Panc1 (cell line): ENCODE data around the gene OSBPL5. TPM values are rescaled to one million over a fixed set of nuclear protein-coding genes. Genes with fewer than 3 reads are reported as not detected.

Experiments
- ATAC-seq: fragments of 200-7000 bp; cut with Tn5 transposase; 2 replicates; pipeline ENCODE4 v1.9.1; 2020; ENCODE audit warnings: mild to moderate bottlenecking, moderate library complexity
- BruUV-seq: library from RNA; stranded (reverse); fragments of 400-500 nt; replicated peaks from 2 replicates; lab custom pipeline; 2021; lab: Mats Ljungman, UMichigan
- CTCF ChIA-PET: fragments of 300-600 bp; sonication (Branson Sonifier 250); formaldehyde crosslinking; loops from one replicate; lab custom pipeline; 2022; ENCODE audit warnings: antibody characterized with exemption; lab: Charles Lee
- POLR2A ChIA-PET: fragments of 300-600 bp; sonication (Branson Sonifier 250); formaldehyde crosslinking; loops from one replicate; lab custom pipeline; 2022; ENCODE audit warnings: antibody characterized with exemption; lab: Charles Lee
- DNase-seq: peaks from one replicate; pipeline ENCODE4 v3.0.0-alpha.2; 2010; ENCODE audit warnings: low read depth, low spot score
- H3K27ac ChIP-seq: 2 replicates; pipeline ENCODE4 v1.5.1; 2011; ENCODE audit warnings: mild to moderate bottlenecking, low read length, inconsistent platforms
- H3K27me3 ChIP-seq: fragments of 200-500 bp; sonication (Bioruptor generic); 2 replicates; pipeline ENCODE4 v1.6.0; 2014; ENCODE audit warnings: low read length, inconsistent platforms; ENCODE audit not compliant: control insufficient read depth, insufficient read depth
- H3K36me3 ChIP-seq: fragments of 200-500 bp; sonication (Bioruptor generic); 2 replicates; pipeline ENCODE4 v1.5.1; 2014; ENCODE audit warnings: inconsistent platforms, mild to moderate bottlenecking, low read length, moderate library complexity; ENCODE audit not compliant: control insufficient read depth, insufficient read depth
- H3K4me1 ChIP-seq: 2 replicates; pipeline ENCODE4 v1.5.1; 2011; ENCODE audit warnings: inconsistent platforms, mild to moderate bottlenecking, low read length, moderate library complexity; ENCODE audit not compliant: control insufficient read depth, insufficient read depth
- H3K4me3 ChIP-seq, 2 experiments: 2 replicates each; pipeline ENCODE4 v1.5.1; 2011 to 2012; ENCODE audit warnings: low read depth in 2 of 2, low read length in 2 of 2, mild to moderate bottlenecking in 2 of 2, inconsistent platforms in 1 of 2, moderate library complexity in 1 of 2
- H3K9me3 ChIP-seq: fragments of 200-500 bp; sonication (Bioruptor generic); 2 replicates; pipeline ENCODE4 v1.5.1; 2014; ENCODE audit warnings: low read depth, mild to moderate bottlenecking, inconsistent platforms, low read length, moderate library complexity; ENCODE audit not compliant: control insufficient read depth, insufficient read depth
- POLR2AphosphoS5 ChIP-seq: IDR thresholded peaks from 2 replicates; pipeline ENCODE4 v1.6.1; 2012; ENCODE audit warnings: mild to moderate bottlenecking, low read depth, low read length, moderate library complexity
- SIN3A ChIP-seq: IDR thresholded peaks from 2 replicates; pipeline ENCODE4 v1.6.1; 2012; ENCODE audit warnings: low read depth, mild to moderate bottlenecking, low read length, moderate library complexity, borderline replicate concordance; ENCODE audit not compliant: insufficient read depth
- TCF7L2 ChIP-seq: IDR thresholded peaks from 2 replicates; pipeline ENCODE4 v1.6.1; 2011; ENCODE audit warnings: mild to moderate bottlenecking, low read depth, low read length, inconsistent platforms
- in situ Hi-C: cut with HindIII; loops from 2 replicates; pipeline ENCODE4 v1.10.0; 2016; ENCODE audit warnings: low sequenced_read_pairs, low pct_unique_long_range_greater_than_20kb
- intact Hi-C: fragments of 100-400 bp; cut with micrococcal nuclease; formaldehyde crosslinking; loops from one replicate; pipeline ENCODE4 v1.10.0; 2022; ENCODE audit not compliant: unreplicated experiment
- total RNA-seq: library from RNA; stranded (reverse); gene quantifications from one replicate; pipeline ENCODE4 v1.2.1, GENCODE V29; 2021; ENCODE audit not compliant: unreplicated experiment
- TF ChIP-seq, protein P1 (sequence below): fragments of 450-650 bp; IDR thresholded peaks from 2 replicates; pipeline ENCODE4 v1.5.1; 2017; ENCODE audit warnings: mild to moderate bottlenecking
- TF ChIP-seq, protein P2 (sequence below), 2 experiments: IDR thresholded peaks; 2 replicates each; pipeline ENCODE4 v1.6.1; 2011 to 2012; ENCODE audit warnings: low read depth in 2 of 2, control low read depth in 1 of 2, low read length in 1 of 2, mild to moderate bottlenecking in 1 of 2, moderate library complexity in 1 of 2; ENCODE audit not compliant: insufficient read depth in 1 of 2

OSBPL5 gene
- total RNA-seq, 1 experiment from 2014 or later = 20.2 TPM

DNA sequence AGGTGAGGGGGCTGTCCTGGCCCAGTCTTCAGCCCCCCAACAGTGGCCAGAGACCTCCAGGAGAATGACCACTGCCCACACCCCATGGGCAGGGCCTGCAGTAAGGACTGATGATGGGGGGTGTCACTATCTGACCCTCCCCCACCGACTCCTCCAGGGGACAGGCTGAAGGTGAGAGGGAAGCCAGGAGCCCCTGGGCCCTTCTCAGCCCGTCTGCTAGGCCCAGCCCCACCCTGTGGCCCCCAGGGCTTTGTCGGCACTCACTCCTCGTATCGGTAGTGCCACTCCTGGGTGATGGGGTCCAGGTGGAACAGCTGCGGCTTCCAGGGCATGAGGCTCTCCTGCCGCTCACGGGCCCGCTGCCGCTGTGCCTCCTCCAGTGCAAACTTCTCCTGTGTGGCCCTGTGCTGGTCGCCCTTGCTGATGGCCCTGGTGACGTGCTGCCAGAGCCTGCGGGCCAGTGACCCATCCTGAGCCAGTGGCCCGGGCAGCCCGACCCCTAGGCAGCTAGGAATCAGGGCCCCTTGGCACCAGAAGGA lies 72.4 kb downstream of the OSBPL5 start:
- Histone ChIP-seq H3K9me3 (no peaks in the 10 kb centered on the region), H3K4me1 (peaks cover 31% of the 10 kb centered on the region), H3K36me3 (no peaks in the 10 kb centered on the region), H3K27ac (no peak overlapping the region), H3K27me3 (no peaks in the 10 kb centered on the region), H3K4me3 (no peak overlapping the region)
- in situ Hi-C loops (no loop called here), intact Hi-C loops (loop anchor here (10.0 kb wide), 1 partner anchor 158 kb away; no protein-coding TSS in a partner anchor)
- CTCF ChIA-PET = interaction anchor here (0.6 to 2.7 kb wide), 2 partner anchors 42 to 55 kb away, joined by 3 to 14 read pairs; no protein-coding TSS in a partner anchor
- POLR2A ChIA-PET = interaction anchor here (0.6 kb wide), 1 partner anchor 54 kb away, joined by 3 read pairs; no protein-coding TSS in a partner anchor
- BruUV-seq = no TSS peak
- ATAC-seq (no peak), DNase-seq (no peak)
- no peak for TF ChIP-seq TCF7L2

DNA sequence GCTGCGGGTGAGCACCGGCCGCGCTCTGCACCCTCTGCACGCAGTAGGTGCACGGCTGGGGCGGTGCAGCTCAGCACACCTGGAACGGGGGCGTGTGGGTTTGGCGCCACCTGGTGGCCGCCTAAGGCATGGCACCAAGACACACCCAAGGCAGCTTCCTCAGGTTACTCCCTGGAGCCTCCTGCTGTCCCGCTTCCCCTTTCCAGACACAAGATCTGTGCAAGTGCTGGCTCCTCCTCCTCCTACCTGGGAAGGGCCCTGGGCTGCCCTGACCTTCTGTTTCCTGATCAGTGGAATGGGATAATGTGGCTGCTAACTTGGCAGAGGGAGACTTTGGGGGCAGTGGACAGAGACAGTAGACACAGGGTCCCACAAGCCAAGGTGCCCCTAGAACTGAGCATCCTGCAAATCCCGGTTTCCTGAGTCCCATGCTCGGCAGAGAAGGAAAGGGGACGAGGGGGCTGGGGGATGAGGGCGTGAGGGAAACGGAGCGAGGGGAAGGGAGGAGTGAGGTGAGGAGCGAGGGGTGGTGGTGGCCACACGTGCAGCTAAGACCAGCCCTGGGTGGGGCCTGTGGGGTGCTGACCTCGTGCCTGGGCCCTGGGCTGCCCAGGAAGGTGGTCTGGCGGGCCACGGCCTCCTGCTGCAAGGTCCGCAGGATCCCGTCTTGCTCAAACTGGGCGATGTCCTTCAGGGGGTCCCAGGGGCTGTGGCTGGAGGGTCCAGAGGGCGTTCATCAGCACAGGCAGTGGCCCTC lies 73.1 kb downstream of the OSBPL5 start:
- peaks cover 31% of the 10 kb centered on the region for H3K4me1 ChIP-seq
- no peaks in the 10 kb centered on the region for H3K36me3 ChIP-seq
- no peaks in the 10 kb centered on the region for H3K9me3 ChIP-seq
- DNase-seq (peak; percentile 68), ATAC-seq (peak; percentile 85)
- no peak overlapping the region for H3K4me3 ChIP-seq
- BruUV-seq = no TSS peak
- ChIA-PET CTCF (interaction anchor here (0.7 to 4.7 kb wide), 13 partner anchors 8 to 316 kb away, joined by 3 to 72 read pairs (median 4); partner anchors contain the start of genes CARS1 and NAP1L4), POLR2A (no interaction called here)
- intact Hi-C loops = loop anchor here (10.0 kb wide), 1 partner anchor 157 kb away; no protein-coding TSS in a partner anchor
- no peak overlapping the region for H3K27ac ChIP-seq
- TF ChIP-seq SIN3A (no peak), TCF7L2 (no peak), POLR2AphosphoS5 (peak; percentile 26; the same call in 1 of the 2 replicates)
- TF ChIP-seq, protein P1, sequence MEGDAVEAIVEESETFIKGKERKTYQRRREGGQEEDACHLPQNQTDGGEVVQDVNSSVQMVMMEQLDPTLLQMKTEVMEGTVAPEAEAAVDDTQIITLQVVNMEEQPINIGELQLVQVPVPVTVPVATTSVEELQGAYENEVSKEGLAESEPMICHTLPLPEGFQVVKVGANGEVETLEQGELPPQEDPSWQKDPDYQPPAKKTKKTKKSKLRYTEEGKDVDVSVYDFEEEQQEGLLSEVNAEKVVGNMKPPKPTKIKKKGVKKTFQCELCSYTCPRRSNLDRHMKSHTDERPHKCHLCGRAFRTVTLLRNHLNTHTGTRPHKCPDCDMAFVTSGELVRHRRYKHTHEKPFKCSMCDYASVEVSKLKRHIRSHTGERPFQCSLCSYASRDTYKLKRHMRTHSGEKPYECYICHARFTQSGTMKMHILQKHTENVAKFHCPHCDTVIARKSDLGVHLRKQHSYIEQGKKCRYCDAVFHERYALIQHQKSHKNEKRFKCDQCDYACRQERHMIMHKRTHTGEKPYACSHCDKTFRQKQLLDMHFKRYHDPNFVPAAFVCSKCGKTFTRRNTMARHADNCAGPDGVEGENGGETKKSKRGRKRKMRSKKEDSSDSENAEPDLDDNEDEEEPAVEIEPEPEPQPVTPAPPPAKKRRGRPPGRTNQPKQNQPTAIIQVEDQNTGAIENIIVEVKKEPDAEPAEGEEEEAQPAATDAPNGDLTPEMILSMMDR = peak; percentile 100
- TF ChIP-seq, protein P2, sequence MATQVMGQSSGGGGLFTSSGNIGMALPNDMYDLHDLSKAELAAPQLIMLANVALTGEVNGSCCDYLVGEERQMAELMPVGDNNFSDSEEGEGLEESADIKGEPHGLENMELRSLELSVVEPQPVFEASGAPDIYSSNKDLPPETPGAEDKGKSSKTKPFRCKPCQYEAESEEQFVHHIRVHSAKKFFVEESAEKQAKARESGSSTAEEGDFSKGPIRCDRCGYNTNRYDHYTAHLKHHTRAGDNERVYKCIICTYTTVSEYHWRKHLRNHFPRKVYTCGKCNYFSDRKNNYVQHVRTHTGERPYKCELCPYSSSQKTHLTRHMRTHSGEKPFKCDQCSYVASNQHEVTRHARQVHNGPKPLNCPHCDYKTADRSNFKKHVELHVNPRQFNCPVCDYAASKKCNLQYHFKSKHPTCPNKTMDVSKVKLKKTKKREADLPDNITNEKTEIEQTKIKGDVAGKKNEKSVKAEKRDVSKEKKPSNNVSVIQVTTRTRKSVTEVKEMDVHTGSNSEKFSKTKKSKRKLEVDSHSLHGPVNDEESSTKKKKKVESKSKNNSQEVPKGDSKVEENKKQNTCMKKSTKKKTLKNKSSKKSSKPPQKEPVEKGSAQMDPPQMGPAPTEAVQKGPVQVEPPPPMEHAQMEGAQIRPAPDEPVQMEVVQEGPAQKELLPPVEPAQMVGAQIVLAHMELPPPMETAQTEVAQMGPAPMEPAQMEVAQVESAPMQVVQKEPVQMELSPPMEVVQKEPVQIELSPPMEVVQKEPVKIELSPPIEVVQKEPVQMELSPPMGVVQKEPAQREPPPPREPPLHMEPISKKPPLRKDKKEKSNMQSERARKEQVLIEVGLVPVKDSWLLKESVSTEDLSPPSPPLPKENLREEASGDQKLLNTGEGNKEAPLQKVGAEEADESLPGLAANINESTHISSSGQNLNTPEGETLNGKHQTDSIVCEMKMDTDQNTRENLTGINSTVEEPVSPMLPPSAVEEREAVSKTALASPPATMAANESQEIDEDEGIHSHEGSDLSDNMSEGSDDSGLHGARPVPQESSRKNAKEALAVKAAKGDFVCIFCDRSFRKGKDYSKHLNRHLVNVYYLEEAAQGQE (IDR thresholded peaks at IDR 0.05; ENCODE audit: insufficient read depth in 1 of 2, low read depth in 2 of 2, low read length in 1 of 2) = peak in 1 of 2 experiments; percentile 60; a peak in 1 of 4 replicates
- no peaks in the 10 kb centered on the region for H3K27me3 ChIP-seq
- in situ Hi-C loops = no loop called here
